PC-9 (cell line): Measurements from ENCODE around the gene PLK5. TPM values are rescaled to one million over a fixed set of nuclear protein-coding genes. Genes with fewer than 3 reads are reported as not detected.

Experiments used
- BruUV-seq: library from RNA; stranded (reverse); fragments of 400-500 nt; replicated peaks from 2 replicates; lab custom pipeline; 2021; lab: Mats Ljungman, UMichigan
- CTCF ChIA-PET: fragments of 300-600 bp; sonication (Branson Sonifier 250); formaldehyde crosslinking; loops from one replicate; lab custom pipeline; 2022; ENCODE audit warnings: antibody characterized with exemption; lab: Charles Lee
- POLR2A ChIA-PET: fragments of 300-600 bp; sonication (Branson Sonifier 250); formaldehyde crosslinking; loops from one replicate; lab custom pipeline; 2022; ENCODE audit warnings: antibody characterized with exemption; ENCODE audit not compliant: unreplicated experiment; lab: Charles Lee
- DNase-seq, 2 experiments: peaks; one replicate each; pipeline versions ENCODE4 v3.0.0 to v3.0.0-alpha.2; 2015 to 2022; ENCODE audit warnings: mixed read lengths in 1 of 2
- H2AFZ ChIP-seq: fragments of 200-600 bp; sonication (generic); 2 replicates; pipeline ENCODE4 v1.8.1; 2017; ENCODE audit warnings: antibody characterized with exemption
- H3F3A ChIP-seq: fragments of 200-600 bp; sonication (generic); 2 replicates; pipeline ENCODE4 v1.8.1; 2017; ENCODE audit warnings: antibody characterized with exemption, mild to moderate bottlenecking, low read depth; ENCODE audit not compliant: insufficient read depth
- H3K27ac ChIP-seq: fragments of 200-600 bp; sonication (generic); 2 replicates; pipeline ENCODE4 v1.6.1; 2016; ENCODE audit warnings: mixed run types
- H3K27me3 ChIP-seq: fragments of 200-600 bp; sonication (generic); 2 replicates; pipeline ENCODE4 v1.6.1; 2016; ENCODE audit warnings: low read depth, mixed run types; ENCODE audit not compliant: insufficient read depth
- H3K36me3 ChIP-seq: fragments of 200-600 bp; sonication (generic); 2 replicates; pipeline ENCODE4 v1.6.1; 2016; ENCODE audit warnings: low read depth, mixed run types
- H3K4me1 ChIP-seq: fragments of 200-600 bp; sonication (generic); replicated peaks from 2 replicates; pipeline ENCODE4 v1.6.1; 2016; ENCODE audit warnings: mixed run types; ENCODE audit not compliant: insufficient read depth
- H3K4me2 ChIP-seq: fragments of 200-600 bp; sonication (generic); 2 replicates; pipeline ENCODE4 v1.6.1; 2017; ENCODE audit warnings: mixed run types
- H3K4me3 ChIP-seq: fragments of 200-600 bp; sonication (generic); 2 replicates; pipeline ENCODE4 v1.6.1; 2016; ENCODE audit warnings: mixed run types
- H3K79me2 ChIP-seq: fragments of 200-600 bp; sonication (generic); 2 replicates; pipeline ENCODE4 v1.6.1; 2017; ENCODE audit warnings: low read depth, mixed run types
- H3K9me2 ChIP-seq: fragments of 200-600 bp; sonication (generic); 2 replicates; pipeline ENCODE4 v1.8.1; 2017; ENCODE audit warnings: mild to moderate bottlenecking; ENCODE audit not compliant: insufficient read depth
- H3K9me3 ChIP-seq: fragments of 200-600 bp; sonication (generic); 2 replicates; pipeline ENCODE4 v1.8.1; 2016; ENCODE audit warnings: low read depth; ENCODE audit not compliant: insufficient read depth
- H4K20me1 ChIP-seq: fragments of 200-600 bp; sonication (generic); 2 replicates; pipeline ENCODE4 v1.8.1; 2017; ENCODE audit not compliant: insufficient read depth
- CTCF ChIP-seq: fragments of 200-600 bp; sonication (generic); conservative IDR thresholded peaks from 2 replicates; pipeline ENCODE4 v1.6.1; 2017; ENCODE audit warnings: mixed run types, antibody characterized with exemption, mild to moderate bottlenecking, moderate library complexity
- EZH2 ChIP-seq: fragments of 200-600 bp; sonication (generic); IDR thresholded peaks from 2 replicates; pipeline ENCODE4 v1.8.0; 2017; ENCODE audit warnings: antibody characterized with exemption, low read depth
- intact Hi-C: fragments of 100-400 bp; cut with micrococcal nuclease; formaldehyde crosslinking; loops from one replicate; pipeline ENCODE4 v1.10.0; 2022; ENCODE audit not compliant: unreplicated experiment
- total RNA-seq: library from RNA; stranded (reverse); gene quantifications from 2 replicates; pipeline ENCODE4 v1.2.3, GENCODE V29; 2021

PLK5 gene
- total RNA-seq, 1 experiment from 2014 or later = not detected

DNA sequence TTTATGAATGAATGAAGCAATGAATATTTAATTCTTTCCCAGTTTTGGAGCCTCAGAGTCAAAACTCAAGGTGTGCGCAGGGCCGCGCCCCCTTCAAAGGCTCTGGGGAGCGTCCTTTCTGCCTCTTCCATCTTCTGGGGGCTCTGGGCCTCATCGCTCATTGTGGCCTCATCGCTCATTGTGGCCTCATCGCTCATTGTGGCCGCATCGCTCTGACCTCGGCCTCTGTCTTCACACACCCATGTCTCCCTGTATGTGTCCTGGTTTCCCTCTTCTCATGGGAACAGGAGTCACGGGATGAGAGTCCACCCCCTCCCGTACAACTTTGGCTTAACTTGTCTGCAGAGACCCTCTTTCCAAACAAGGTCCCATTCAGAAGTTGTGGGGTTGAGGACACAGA lies 47.5 kb downstream of the PLK5 start:
- Histone ChIP-seq H3K79me2 (no peaks in the 10 kb centered on the region), H3F3A (peaks cover 5% of the 10 kb centered on the region; the same call in 1 of the 2 replicates), H3K4me3 (no peak overlapping the region), H2AFZ (no peak overlapping the region), H3K36me3 (no peaks in the 10 kb centered on the region), H3K9me2 (no peaks in the 10 kb centered on the region), H3K4me1 (peaks cover 4% of the 10 kb centered on the region; the same call in 1 of the 2 replicates), H3K27me3 (no peaks in the 10 kb centered on the region), H3K27ac (no peak overlapping the region), H3K4me2 (no peak overlapping the region), H4K20me1 (no peaks in the 10 kb centered on the region), H3K9me3 (no peaks in the 10 kb centered on the region)
- no TSS peak for BruUV-seq
- intact Hi-C loops = no loop called here
- ChIA-PET CTCF (no interaction called here), POLR2A (no interaction called here)
- no peak for DNase-seq
- TF ChIP-seq EZH2 = no peak
- no peak for TF ChIP-seq CTCF

DNA sequence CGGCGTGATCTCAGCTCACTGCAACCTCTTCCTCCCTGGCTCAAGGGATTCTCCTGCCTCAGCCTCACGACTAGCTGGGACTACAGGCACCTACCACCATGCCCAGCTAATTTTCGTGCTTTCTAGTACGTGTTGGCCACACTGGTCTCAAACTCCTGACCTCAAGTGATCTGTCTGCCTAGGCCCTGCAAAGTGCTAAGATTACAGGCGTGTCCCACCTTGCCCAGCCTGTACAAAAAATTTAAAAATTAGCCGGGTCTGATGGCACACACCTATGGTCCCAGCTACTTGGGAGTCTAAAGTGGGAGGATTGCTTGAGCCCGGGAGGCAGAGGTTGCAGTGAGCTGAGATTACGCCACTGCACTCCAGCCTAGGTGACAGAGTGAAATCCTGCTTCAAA lies 48.9 kb downstream of the PLK5 start:
- no peak overlapping the region for H3K27ac ChIP-seq
- H3K9me2 ChIP-seq = no peaks in the 10 kb centered on the region
- peaks cover 5% of the 10 kb centered on the region; the same call in 1 of the 2 replicates for H3F3A ChIP-seq
- peaks cover 4% of the 10 kb centered on the region; the same call in 1 of the 2 replicates for H3K4me1 ChIP-seq
- no peak overlapping the region for H2AFZ ChIP-seq
- DNase-seq = no peak
- TF ChIP-seq EZH2 (no peak), CTCF (no peak)
- intact Hi-C loops = no loop called here
- POLR2A ChIA-PET = no interaction called here
- no peaks in the 10 kb centered on the region for H4K20me1 ChIP-seq
- CTCF ChIA-PET = no interaction called here
- no peaks in the 10 kb centered on the region for H3K27me3 ChIP-seq
- no peak overlapping the region for H3K4me2 ChIP-seq
- no peaks in the 10 kb centered on the region for H3K36me3 ChIP-seq
- H3K4me3 ChIP-seq = no peak overlapping the region
- H3K9me3 ChIP-seq = no peaks in the 10 kb centered on the region
- no TSS peak for BruUV-seq
- no peaks in the 10 kb centered on the region for H3K79me2 ChIP-seq

DNA sequence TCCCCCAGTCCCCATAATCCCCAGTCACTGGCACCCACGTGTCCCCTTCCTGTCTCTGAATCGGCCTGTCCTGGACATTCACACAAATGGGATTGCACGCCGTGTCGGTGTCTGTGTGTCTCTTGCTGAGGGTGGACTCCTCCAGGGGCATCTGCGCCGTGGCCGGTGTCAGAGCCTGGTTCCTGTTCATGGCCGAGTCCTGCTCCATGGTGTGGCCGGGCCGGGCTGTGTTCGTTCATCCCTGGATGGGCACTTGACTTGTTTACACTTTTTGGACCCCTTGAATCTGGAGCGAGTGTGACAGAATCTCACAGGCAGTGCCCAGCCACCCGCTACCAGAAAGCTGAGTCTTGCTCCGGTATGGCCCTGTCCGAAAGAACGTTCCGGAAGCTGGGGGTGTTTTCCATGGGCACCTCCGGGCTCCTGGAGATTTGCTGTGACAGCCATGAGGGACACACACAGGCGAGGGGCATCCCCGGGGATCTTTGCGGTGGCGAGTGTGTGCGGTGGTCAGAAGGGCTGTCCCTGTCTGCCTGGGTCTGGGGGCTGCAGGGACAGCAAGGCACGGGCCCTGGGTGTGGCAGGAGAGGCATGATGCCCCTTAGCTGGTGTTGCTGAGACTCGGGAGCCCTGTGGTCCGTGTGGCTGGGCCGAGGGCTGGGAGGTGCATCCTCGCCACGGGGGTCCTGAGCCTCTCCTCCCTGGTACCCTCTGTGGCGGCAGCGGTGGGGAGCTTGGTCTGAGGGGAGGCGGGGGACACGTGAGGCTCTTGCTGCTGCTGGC lies 50.7 kb downstream of the PLK5 start:
- no peaks in the 10 kb centered on the region for H3K4me1 ChIP-seq
- no peaks in the 10 kb centered on the region for H4K20me1 ChIP-seq
- no peaks in the 10 kb centered on the region for H3K9me3 ChIP-seq
- intact Hi-C loops = no loop called here
- TF ChIP-seq CTCF (no peak), EZH2 (no peak)
- no TSS peak for BruUV-seq
- no peaks in the 10 kb centered on the region for H3K9me2 ChIP-seq
- DNase-seq = no peak
- H3K79me2 ChIP-seq = no peaks in the 10 kb centered on the region
- no peaks in the 10 kb centered on the region for H3K27me3 ChIP-seq
- peaks cover 5% of the 10 kb centered on the region; the same call in 1 of the 2 replicates for H3F3A ChIP-seq
- no peaks in the 10 kb centered on the region for H3K36me3 ChIP-seq
- H3K27ac ChIP-seq = no peak overlapping the region
- no peak overlapping the region for H2AFZ ChIP-seq
- H3K4me2 ChIP-seq = no peak overlapping the region
- POLR2A ChIA-PET = no interaction called here
- H3K4me3 ChIP-seq = no peak overlapping the region
- CTCF ChIA-PET = no interaction called here
